Measurements from ENCODE around the gene HSFX2. TPM values are rescaled to one million over a fixed set of nuclear protein-coding genes. Genes with fewer than 3 reads are reported as not detected.
"Not testable (repeated sequence)": the region's sequence is repeated elsewhere in the genome, so short reads cannot be mapped to it uniquely, and the experiment has no call there.

HSFX2 gene
- total and polyA plus RNA-seq, 8 donors = 0.17 to 1.2 (median 0.49) TPM

DNA sequence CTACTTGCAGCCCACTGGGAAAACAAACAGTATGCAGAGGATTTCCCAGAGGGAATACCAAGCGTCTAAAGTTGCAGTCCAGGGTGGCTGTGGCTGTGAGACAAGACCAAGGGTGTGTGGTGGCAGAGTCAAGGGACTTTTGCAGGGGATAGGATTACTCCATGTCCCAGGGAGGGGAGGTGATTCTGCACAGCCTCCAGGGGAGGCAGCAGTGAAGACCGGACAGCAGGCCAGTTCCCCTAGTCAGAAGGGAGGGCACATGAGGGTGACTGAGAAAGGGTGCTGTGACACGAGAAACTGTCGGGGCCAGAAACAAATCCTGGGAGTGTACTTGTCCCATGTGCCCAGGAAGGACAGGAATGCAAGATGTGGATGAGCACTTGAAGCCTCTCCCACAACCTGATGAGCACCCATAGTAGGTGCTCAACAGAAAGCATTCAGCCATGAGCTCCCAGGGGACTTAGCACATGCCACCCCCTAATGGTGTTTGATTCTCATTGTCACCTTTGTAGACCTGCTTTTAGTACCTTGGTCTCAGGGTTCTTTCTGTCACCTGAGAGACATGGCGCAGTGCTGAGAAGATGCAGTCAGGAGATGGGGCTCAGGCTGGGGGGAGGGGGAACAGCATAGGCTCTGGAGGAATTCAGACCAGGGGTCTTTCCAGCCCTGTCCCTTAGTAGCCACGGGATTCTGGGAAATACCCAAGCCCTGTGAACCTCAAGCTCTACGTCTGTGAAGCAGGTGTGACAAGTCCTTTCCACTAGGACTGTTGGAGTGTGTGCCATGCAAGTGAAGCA is 27.3 kb downstream of the HSFX2 start:
- Histone ChIP-seq H3K27me3 (no peaks in the 10 kb centered on the region), H3K27ac (no peak overlapping the region), H3K9me3 (no peaks in the 10 kb centered on the region), H3K4me1 (no peaks in the 10 kb centered on the region), H3K36me3 (no peaks in the 10 kb centered on the region), H3K4me3 (no peak overlapping the region)
- ATAC-seq (no peak), DNase-seq (no peak)
- TF ChIP-seq, protein P1, sequence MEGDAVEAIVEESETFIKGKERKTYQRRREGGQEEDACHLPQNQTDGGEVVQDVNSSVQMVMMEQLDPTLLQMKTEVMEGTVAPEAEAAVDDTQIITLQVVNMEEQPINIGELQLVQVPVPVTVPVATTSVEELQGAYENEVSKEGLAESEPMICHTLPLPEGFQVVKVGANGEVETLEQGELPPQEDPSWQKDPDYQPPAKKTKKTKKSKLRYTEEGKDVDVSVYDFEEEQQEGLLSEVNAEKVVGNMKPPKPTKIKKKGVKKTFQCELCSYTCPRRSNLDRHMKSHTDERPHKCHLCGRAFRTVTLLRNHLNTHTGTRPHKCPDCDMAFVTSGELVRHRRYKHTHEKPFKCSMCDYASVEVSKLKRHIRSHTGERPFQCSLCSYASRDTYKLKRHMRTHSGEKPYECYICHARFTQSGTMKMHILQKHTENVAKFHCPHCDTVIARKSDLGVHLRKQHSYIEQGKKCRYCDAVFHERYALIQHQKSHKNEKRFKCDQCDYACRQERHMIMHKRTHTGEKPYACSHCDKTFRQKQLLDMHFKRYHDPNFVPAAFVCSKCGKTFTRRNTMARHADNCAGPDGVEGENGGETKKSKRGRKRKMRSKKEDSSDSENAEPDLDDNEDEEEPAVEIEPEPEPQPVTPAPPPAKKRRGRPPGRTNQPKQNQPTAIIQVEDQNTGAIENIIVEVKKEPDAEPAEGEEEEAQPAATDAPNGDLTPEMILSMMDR (IDR thresholded peaks at IDR 0.05) = no peak
- intact Hi-C loops (cut with DNase I) = no loop called here

DNA sequence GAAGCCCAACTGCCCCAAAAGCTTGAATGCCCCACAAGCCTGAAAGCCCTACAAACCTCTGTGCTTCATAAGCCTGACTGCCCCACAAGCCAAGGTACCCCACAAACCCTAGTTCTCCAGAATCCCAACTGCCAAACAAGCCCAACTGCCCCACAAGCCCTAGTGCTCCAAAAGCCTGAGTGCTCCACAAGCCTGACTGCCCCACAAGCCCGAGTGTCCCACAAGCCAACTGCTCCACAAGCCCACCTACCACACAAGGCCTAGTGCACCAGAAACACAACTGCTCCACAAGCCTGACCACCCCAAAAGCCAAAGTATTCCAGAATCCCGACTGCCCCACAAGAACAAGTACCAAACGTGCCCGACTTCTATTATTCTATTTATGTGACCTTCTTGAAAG is 31.8 kb downstream of the HSFX2 start:
- TF ChIP-seq, protein P1 (IDR thresholded peaks at IDR 0.05) = no peak
- Histone ChIP-seq H3K4me3 (no peak overlapping the region), H3K27ac (no peak overlapping the region), H3K36me3 (no peaks in the 10 kb centered on the region), H3K9me3 (no peaks in the 10 kb centered on the region), H3K27me3 (no peaks in the 10 kb centered on the region), H3K4me1 (no peaks in the 10 kb centered on the region)
- intact Hi-C loops (cut with DNase I) = no loop called here
- no peak for ATAC-seq
- no peak for DNase-seq

GRCh38 chrX:149555251-149555650 is 39.9 kb downstream of the HSFX2 start:
- intact Hi-C loops (cut with DNase I); H3K4me1 ChIP-seq; H3K4me3 ChIP-seq; H3K27ac ChIP-seq; H3K9me3 ChIP-seq; H3K36me3 ChIP-seq; DNase-seq; ATAC-seq; H3K27me3 ChIP-seq: not testable (repeated sequence)

- H3K27ac ChIP-seq; DNase-seq; intact Hi-C loops (cut with DNase I); H3K36me3 ChIP-seq; H3K27me3 ChIP-seq; H3K4me3 ChIP-seq; ATAC-seq; H3K9me3 ChIP-seq; H3K4me1 ChIP-seq: not testable (repeated sequence)
Measured at GRCh38 chrX:149551939-149552248, 43.2 kb downstream of the HSFX2 start.

DNA sequence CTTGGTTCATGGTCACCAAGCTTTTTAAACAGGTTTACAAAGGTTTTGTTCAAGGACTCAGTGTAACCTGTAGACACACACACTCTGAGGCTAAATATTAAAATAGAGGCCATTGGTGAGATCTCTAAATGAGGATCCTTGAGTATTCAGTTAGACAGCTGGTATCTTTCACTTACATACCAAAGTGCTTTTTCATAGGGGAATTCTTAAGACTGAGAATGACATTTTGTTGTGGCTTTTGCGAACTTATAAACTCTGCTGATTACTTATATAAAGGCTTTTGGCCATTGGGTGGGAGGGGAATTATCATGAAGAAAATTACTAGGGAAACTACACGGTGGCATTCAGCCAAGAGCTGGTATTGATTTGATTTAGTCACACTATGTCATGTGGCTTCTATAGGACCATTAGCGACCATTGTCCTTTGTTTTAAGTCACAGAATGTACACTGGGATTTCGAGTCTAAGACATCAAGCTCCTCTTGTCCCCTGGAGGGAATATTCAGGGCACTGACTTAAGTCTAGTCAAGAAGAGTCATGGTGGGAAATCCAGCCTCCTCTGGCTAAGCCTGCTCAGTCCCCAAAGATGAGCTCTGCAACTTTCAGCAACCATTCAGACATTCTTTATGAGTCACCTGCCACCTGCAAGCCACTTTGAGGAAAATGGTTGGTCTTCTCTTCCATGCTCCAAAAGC is 43.7 kb downstream of the HSFX2 start:
- DNase-seq = not testable (repeated sequence)

DNA sequence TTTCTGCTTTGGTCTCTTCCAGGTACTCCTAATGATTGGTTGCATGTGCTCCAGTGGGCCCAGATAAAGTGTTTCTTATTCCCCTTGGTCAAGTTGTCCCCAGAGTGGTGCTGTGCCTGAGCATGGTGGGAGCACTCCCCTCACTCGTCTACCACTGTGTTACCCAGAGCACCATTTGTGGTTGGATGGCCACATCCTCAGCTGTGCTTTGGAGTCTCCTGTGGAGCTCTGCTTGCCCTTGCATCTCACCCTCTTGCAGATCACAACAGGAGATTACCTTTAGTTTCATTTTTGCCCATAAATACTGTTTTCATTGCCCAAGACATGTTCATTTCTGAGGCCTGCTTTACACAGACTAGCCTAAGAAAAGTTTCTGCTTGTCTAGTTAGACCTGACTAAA is 44.7 kb downstream of the HSFX2 start:
- H3K27ac ChIP-seq; H3K4me3 ChIP-seq; intact Hi-C loops (cut with DNase I); H3K36me3 ChIP-seq; H3K27me3 ChIP-seq; DNase-seq; H3K9me3 ChIP-seq; H3K4me1 ChIP-seq; ATAC-seq: not testable (repeated sequence)

More for the DNA sequence above, 43.7 kb downstream of the HSFX2 start:
- H3K4me1 ChIP-seq; ATAC-seq; intact Hi-C loops (cut with DNase I); H3K9me3 ChIP-seq; H3K4me3 ChIP-seq; H3K27ac ChIP-seq; H3K27me3 ChIP-seq; H3K36me3 ChIP-seq: not testable (repeated sequence)

GRCh38 chrX:149549701-149550100 is 45.4 kb downstream of the HSFX2 start, which contains the start of gene HSFX3:
TSS of gene HSFX3 (minus strand) at chrX:149549924. CDS start at chrX:149549852, 72 bp downstream.
- ATAC-seq; intact Hi-C loops (cut with DNase I); H3K27ac ChIP-seq; H3K36me3 ChIP-seq; H3K4me3 ChIP-seq; DNase-seq; H3K4me1 ChIP-seq; H3K9me3 ChIP-seq; H3K27me3 ChIP-seq: not testable (repeated sequence)

DNA sequence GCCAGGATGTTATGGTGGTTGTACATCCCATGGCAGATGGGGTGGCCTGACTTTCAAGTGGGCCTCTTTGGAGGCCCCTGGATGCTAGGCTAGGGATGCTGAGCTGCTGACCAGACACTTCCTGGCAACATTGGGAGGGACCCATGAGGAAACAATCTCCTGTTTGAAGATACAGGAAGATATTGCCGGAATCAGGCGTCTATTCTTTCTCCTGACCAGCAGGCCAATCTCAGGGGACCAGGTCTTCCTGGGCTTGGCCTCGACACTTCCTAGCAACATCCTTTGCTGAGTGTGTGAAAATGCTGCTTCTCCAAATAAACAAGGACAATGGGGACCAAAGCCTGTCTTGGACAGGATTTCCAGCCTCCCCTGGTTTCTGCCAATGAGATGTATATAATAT is 47.3 kb downstream of the HSFX2 start:
- H3K4me1 ChIP-seq; H3K4me3 ChIP-seq; H3K36me3 ChIP-seq; H3K9me3 ChIP-seq; intact Hi-C loops (cut with DNase I); ATAC-seq; H3K27ac ChIP-seq; H3K27me3 ChIP-seq; DNase-seq: not testable (repeated sequence)

DNA sequence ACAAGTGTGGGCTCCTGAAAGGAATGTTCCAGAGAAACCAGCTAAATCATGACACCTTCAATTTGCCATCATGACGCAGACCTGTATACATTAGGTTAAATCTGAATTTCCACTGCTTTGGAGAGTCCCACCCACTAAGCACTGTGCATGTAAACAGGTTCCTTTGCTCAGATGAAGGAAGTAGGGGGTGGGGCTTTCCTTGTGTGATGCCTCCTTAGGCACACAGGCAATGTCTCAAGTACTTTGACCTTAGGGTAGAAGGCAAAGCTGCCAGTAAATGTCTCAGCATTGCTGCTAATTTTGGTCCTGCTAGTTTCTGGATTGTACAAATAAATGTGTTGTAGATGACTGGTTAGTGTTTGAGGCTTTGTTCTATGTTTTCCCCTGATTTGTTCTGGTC is 48.2 kb downstream of the HSFX2 start:
- H3K9me3 ChIP-seq; ATAC-seq; H3K4me1 ChIP-seq; H3K4me3 ChIP-seq; H3K27ac ChIP-seq; intact Hi-C loops (cut with DNase I); H3K27me3 ChIP-seq; DNase-seq; H3K36me3 ChIP-seq: not testable (repeated sequence)

- H3K9me3 ChIP-seq; H3K36me3 ChIP-seq; ATAC-seq; H3K4me3 ChIP-seq; DNase-seq; H3K27me3 ChIP-seq; H3K27ac ChIP-seq; intact Hi-C loops (cut with DNase I); H3K4me1 ChIP-seq: not testable (repeated sequence)
Measured at GRCh38 chrX:149545545-149546543, 49.3 kb downstream of the HSFX2 start.

All from left lung (tissue), 10 donors.